ES-I3 (cell line): ENCODE data around the gene MICAL2.

ENCODE experiments used
- H3K36me3 ChIP-seq: 2 replicates; pipeline ENCODE4 v1.6.1; 2013; ENCODE audit warnings: mild to moderate bottlenecking, low read length, control low read depth, moderate library complexity; ENCODE audit not compliant: insufficient read depth
- H3K4me1 ChIP-seq: 2 replicates; pipeline ENCODE4 v1.6.1; 2013; ENCODE audit warnings: mild to moderate bottlenecking, control low read depth, low read length; ENCODE audit not compliant: insufficient read depth
- H3K9ac ChIP-seq: 2 replicates; pipeline ENCODE4 v1.6.1; 2013; ENCODE audit warnings: low read depth, mild to moderate bottlenecking, low read length, moderate library complexity
- H3K9me3 ChIP-seq: 2 replicates; pipeline ENCODE4 v1.6.1; 2013; ENCODE audit warnings: mild to moderate bottlenecking, low read length, moderate library complexity; ENCODE audit not compliant: control insufficient read depth, insufficient read depth

The MICAL2 gene

DNA sequence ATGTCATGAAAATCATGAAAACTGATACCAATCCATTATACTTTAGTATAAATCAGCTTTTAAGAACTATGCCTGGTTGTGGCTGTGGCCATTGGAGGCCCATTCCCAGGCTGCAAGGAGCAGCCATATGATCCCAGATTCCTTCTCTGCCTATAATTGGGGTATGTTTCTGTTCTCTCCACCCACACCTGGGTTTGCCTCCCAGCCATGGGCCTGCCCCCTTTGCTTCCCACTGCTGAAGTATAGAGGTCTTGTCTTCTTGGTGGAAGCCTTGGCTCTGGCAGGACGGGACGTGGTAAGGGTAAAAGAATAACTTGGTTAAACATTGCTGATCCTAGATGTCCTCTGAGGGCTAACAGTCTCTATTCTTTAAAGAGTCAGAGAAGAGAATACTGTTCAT, 2.4 kb downstream of the MICAL2 start:
- Histone ChIP-seq H3K36me3 (peaks cover 2% of the 10 kb centered on the region; the same call in 1 of the 2 replicates), H3K9me3 (no peaks in the 10 kb centered on the region), H3K9ac (no peak overlapping the region), H3K4me1 (no peaks in the 10 kb centered on the region)

DNA sequence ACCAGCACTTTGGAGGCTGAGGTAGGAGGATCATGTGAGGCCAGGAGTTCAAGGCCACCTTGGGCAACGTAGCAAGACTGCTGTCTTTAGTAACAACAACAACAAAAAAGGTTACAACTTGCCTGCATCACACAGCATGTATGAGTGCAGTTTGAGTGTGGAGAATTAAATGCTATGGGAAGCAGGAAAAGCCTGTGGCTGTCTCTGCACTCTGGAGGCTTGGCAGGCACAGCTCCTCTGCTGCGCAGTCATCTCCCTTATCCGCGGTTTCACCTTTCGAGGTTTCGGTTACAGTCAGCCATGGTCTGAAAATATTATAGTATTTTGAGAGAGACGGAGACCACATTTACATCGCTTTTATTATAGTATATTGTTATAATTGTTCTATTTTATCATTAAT, 2.9 kb downstream of the MICAL2 start:
- Histone ChIP-seq H3K9me3 (no peaks in the 10 kb centered on the region), H3K9ac (no peak overlapping the region), H3K4me1 (no peaks in the 10 kb centered on the region), H3K36me3 (peaks cover 2% of the 10 kb centered on the region; the same call in 1 of the 2 replicates)

DNA sequence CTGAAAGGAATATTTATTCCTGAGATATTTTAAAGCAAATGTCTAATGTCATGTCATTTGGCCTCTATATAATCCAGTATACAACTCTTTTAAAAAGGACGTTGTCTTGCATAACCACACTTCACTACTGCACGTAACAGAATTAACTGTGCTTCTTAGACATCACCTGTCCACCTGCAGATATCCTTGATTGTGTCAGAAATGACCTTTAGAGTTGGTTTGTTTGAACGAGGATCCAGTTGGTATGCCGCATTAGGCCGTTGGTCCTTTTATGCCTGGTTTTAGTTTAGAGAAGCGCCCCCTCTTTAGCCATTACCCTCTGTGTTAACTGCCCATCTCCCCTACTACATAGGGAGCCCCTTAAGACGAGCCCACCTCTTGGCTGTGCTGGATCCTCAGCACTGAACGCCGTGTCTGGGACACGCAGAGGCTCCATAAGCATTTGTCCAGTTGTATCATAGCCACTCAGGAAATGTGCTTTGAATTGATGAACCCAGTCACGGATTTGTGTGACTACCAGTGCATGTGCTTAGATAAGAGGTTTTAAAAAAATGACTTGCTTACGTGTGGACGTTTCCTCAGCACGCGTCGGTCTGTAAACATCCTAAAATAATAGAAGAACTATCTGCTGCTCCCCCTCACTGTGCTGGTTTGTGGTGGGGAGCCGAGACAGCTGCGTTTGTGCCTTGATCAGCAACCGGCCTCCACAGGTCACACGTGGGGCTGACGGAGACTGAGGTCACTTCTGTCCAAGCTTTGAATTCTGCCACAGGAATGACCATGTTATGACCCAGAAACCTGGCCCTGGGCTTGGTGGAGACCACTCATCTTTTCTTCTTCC, 4.0 kb downstream of the MICAL2 start:
- no peaks in the 10 kb centered on the region for H3K4me1 ChIP-seq
- no peak overlapping the region for H3K9ac ChIP-seq
- H3K9me3 ChIP-seq, result no peaks in the 10 kb centered on the region
- H3K36me3 ChIP-seq, result peaks cover 2% of the 10 kb centered on the region; the same call in 1 of the 2 replicates

DNA sequence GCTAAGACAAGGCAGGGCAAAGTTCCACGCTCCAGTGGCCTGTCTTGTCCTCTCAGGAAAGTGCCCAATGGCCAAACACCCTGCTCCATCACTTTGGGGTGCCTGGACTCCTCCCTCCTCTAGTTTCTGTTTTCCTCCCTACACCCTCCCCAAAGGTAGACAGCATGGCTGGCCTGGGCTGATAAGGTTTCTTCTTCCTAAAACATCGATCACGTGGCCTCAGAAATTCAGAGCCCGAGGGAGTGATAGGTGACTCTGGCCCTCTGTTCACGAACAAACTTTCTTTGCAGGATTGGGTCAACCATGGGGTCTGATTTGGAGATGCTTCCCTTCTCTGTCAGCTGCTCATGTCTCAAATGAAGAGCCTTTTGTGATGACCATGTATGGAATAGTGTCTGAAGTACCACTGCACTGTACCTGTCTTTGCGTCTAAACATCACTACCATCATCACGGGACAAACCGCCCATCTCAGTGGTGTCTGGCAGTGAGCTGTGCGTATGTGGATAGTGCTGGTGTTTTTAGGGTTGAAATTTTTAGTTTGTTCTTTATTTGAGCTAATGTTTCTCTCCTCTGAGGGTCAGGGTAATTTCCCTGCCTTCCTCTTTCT, 6.1 kb downstream of the MICAL2 start:
- Histone ChIP-seq H3K4me1 (no peaks in the 10 kb centered on the region), H3K36me3 (peaks cover 2% of the 10 kb centered on the region; the same call in 1 of the 2 replicates)

DNA sequence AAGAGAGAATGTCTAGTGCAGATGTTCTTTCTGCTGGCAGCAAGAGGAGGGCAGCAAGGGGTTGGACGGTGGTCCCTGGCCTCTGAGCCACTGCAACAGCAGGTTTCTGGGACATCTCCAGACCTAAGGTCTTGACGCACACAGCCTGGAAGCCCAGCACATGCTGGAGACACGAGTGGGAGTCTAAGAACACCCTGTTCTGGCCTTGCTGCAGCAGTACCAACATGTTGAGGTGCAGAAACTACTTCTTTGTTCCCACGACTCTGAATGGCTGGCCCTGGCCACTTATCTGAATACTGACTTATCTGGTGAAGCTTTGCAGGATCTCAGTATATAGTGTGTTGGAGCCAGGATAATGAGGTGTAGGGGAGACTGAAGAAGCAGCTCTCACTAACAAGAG, 6.8 kb downstream of the MICAL2 start:
- Histone ChIP-seq H3K36me3 (peaks cover 2% of the 10 kb centered on the region; the same call in 1 of the 2 replicates), H3K9ac (no peak overlapping the region), H3K9me3 (no peaks in the 10 kb centered on the region), H3K4me1 (no peaks in the 10 kb centered on the region)

More for the DNA sequence above, 6.1 kb downstream of the MICAL2 start:
- H3K9ac ChIP-seq, result no peak overlapping the region
- H3K9me3 ChIP-seq, result no peaks in the 10 kb centered on the region

GRCh38 chr11:12117611-12118010, 7.2 kb downstream of the MICAL2 start:
- Histone ChIP-seq H3K36me3 (peaks cover 2% of the 10 kb centered on the region; the same call in 1 of the 2 replicates), H3K4me1 (no peaks in the 10 kb centered on the region), H3K9me3 (no peaks in the 10 kb centered on the region), H3K9ac (no peak overlapping the region)

GRCh38 chr11:12118949-12119348, 8.6 kb downstream of the MICAL2 start:
- H3K4me1 ChIP-seq, result peaks cover 2% of the 10 kb centered on the region; the same call in 1 of the 2 replicates
- no peaks in the 10 kb centered on the region for H3K36me3 ChIP-seq
- H3K9me3 ChIP-seq, result no peaks in the 10 kb centered on the region
- H3K9ac ChIP-seq, result no peak overlapping the region

- Histone ChIP-seq H3K9me3 (no peaks in the 10 kb centered on the region), H3K4me1 (peaks cover 8% of the 10 kb centered on the region), H3K36me3 (no peaks in the 10 kb centered on the region), H3K9ac (no peak overlapping the region)
Measured at GRCh38 chr11:12119502-12119901, 9.1 kb downstream of the MICAL2 start.

- Histone ChIP-seq H3K9ac (no peak overlapping the region), H3K9me3 (no peaks in the 10 kb centered on the region), H3K4me1 (peaks cover 8% of the 10 kb centered on the region), H3K36me3 (no peaks in the 10 kb centered on the region)
Measured at GRCh38 chr11:12120031-12121008, 9.9 kb downstream of the MICAL2 start.

DNA sequence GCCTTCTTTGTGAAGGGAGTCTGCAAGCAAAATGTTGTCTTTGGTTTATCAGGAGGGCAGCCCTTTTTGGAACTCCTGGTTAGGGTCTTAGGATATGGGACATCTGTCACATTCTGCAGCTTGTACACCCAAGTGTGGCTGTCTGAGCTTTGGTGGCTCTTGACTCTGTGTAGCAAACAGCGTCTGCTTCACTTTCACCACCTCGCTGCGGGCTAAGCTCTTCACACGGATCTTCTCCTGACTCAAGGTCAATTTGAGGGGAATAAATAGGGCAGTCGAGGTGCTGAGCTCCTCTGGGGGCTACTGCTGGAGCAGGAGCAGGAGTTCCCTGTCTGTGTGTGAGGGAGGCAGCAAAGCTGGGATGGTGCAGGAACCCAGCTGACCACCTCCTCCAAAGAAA, 10.6 kb downstream of the MICAL2 start:
- H3K36me3 ChIP-seq, result no peaks in the 10 kb centered on the region
- no peaks in the 10 kb centered on the region for H3K9me3 ChIP-seq
- peaks cover 9% of the 10 kb centered on the region for H3K4me1 ChIP-seq
- H3K9ac ChIP-seq, result no peak overlapping the region

- Histone ChIP-seq H3K4me1 (peaks cover 11% of the 10 kb centered on the region), H3K9ac (no peak overlapping the region), H3K9me3 (no peaks in the 10 kb centered on the region), H3K36me3 (no peaks in the 10 kb centered on the region)
Measured at GRCh38 chr11:12121517-12121916, 11.1 kb downstream of the MICAL2 start.

- Histone ChIP-seq H3K4me1 (peaks cover 11% of the 10 kb centered on the region), H3K9ac (no peak overlapping the region), H3K36me3 (no peaks in the 10 kb centered on the region), H3K9me3 (no peaks in the 10 kb centered on the region)
Measured at GRCh38 chr11:12122083-12122482, 11.7 kb downstream of the MICAL2 start.

DNA sequence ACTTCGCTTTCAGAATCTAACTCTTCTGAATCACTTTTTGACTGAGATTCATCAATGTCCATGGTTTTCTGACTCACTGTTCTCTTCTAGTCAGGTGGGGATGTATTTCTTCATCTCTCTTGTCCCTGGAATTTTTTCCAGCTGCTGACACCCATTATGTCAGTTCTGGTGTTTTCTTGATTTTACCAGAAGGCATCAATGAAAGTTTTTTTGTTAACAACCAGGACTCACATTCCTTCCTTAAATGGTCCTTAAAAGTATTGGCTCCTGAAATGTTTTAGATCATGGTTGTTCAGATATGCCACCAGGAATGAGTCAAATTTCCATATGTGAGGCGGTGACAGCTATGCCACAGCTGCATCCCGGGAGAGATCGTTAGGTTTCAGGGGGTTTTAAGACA, 12.9 kb downstream of the MICAL2 start:
- H3K9ac ChIP-seq, result no peak overlapping the region
- no peaks in the 10 kb centered on the region for H3K36me3 ChIP-seq
- no peaks in the 10 kb centered on the region for H3K9me3 ChIP-seq
- H3K4me1 ChIP-seq, result peaks cover 11% of the 10 kb centered on the region

DNA sequence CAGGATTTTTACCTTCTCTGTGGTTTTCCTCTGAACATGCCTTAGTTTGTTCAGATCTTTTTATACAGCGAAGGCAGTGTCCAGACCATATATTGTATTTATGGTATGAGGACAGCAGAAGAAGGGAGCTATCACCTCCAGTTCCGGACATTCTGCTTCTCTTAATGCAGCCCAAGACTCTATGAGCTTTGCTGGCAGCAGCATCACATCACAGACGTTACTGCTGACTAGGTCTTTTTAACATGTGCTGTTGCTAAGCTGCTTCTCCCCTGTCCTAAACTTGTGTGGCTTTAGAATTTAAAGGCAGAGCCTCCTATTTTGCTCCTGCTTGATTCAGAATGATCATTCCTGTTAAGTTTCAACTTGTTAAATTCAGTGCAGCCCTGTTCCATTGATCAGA, 13.4 kb downstream of the MICAL2 start:
- Histone ChIP-seq H3K4me1 (peaks cover 11% of the 10 kb centered on the region), H3K9me3 (no peaks in the 10 kb centered on the region), H3K9ac (no peak overlapping the region), H3K36me3 (no peaks in the 10 kb centered on the region)
